Nephron progenitor cell (in vitro differentiated cells): ENCODE measurements around the gene COL5A1.

ENCODE experiments used
- DNase-seq: peaks from one replicate; pipeline ENCODE4 v3.0.0; 2021
- H3K27ac Mint-ChIP-seq: 2 replicates; pipeline ENCODE4 v1.8.0; 2021; ENCODE audit warnings: mild to moderate bottlenecking, moderate library complexity, mixed read lengths
- H3K27me3 Mint-ChIP-seq: 2 replicates; pipeline ENCODE4 v1.8.0; 2021; ENCODE audit warnings: mild to moderate bottlenecking, low read depth, mixed read lengths; ENCODE audit not compliant: poor library complexity
- H3K36me3 Mint-ChIP-seq: 2 replicates; pipeline ENCODE4 v1.8.0; 2021; ENCODE audit warnings: low read depth, mixed read lengths
- H3K4me1 Mint-ChIP-seq: 2 replicates; pipeline ENCODE4 v1.8.0; 2021; ENCODE audit warnings: mixed read lengths
- H3K4me3 Mint-ChIP-seq: 2 replicates; pipeline ENCODE4 v1.8.0; 2021; ENCODE audit warnings: mild to moderate bottlenecking, moderate library complexity, mixed read lengths
- H3K9me3 Mint-ChIP-seq: 2 replicates; pipeline ENCODE4 v1.8.0; 2021; ENCODE audit warnings: mild to moderate bottlenecking, moderate library complexity, mixed read lengths
- TF ChIP-seq, protein P1 (sequence below): fragments of 200-600 bp; sonication (generic); IDR thresholded peaks from 2 replicates; pipeline ENCODE4 v1.5.0; 2021; ENCODE audit warnings: antibody characterized with exemption

Gene COL5A1

GRCh38 chr9:134884492-134884891 lies 242.9 kb downstream of the COL5A1 start:
- no peak overlapping the region for H3K27ac Mint-ChIP-seq
- no peaks in the 10 kb centered on the region for H3K36me3 Mint-ChIP-seq
- H3K9me3 Mint-ChIP-seq = no peaks in the 10 kb centered on the region

DNA sequence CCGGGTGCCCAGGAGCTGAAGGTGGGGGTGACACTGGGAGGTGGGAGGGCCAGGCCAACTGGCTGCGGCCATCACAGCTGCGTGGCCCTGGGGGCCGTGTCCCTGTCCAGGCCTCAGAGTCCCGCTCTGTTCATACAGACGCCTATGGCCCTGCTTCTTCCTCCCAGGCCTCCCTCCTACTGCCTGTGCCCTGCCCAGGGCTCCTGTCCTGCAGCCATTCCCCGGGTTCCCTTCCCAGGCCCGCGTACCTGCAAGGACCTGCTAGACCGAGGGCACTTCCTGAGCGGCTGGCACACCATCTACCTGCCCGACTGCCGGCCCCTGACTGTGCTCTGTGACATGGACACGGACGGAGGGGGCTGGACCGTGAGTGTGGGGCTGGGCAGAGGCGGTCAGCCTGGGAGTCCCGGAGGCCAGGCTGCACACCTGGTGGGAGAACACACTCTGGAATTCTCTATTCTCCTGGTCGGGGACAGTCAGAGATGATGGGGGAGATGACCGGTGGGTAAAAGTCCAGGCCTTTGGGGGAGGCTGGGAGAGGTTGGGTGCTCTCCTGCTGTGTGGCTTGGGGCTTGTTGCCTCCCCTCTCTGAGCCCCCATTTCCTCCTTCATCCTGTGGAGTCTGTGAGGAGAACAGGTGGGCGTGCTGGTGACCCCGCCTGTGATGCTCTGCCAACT lies 243.5 kb downstream of the COL5A1 start:
- no peaks in the 10 kb centered on the region for H3K36me3 Mint-ChIP-seq
- H3K27me3 Mint-ChIP-seq = peaks cover 8% of the 10 kb centered on the region
- no peaks in the 10 kb centered on the region for H3K9me3 Mint-ChIP-seq
- no peak for DNase-seq
- H3K27ac Mint-ChIP-seq = no peak overlapping the region
- TF ChIP-seq, protein P1, sequence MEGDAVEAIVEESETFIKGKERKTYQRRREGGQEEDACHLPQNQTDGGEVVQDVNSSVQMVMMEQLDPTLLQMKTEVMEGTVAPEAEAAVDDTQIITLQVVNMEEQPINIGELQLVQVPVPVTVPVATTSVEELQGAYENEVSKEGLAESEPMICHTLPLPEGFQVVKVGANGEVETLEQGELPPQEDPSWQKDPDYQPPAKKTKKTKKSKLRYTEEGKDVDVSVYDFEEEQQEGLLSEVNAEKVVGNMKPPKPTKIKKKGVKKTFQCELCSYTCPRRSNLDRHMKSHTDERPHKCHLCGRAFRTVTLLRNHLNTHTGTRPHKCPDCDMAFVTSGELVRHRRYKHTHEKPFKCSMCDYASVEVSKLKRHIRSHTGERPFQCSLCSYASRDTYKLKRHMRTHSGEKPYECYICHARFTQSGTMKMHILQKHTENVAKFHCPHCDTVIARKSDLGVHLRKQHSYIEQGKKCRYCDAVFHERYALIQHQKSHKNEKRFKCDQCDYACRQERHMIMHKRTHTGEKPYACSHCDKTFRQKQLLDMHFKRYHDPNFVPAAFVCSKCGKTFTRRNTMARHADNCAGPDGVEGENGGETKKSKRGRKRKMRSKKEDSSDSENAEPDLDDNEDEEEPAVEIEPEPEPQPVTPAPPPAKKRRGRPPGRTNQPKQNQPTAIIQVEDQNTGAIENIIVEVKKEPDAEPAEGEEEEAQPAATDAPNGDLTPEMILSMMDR = no peak
- peaks cover 7% of the 10 kb centered on the region for H3K4me1 Mint-ChIP-seq
- H3K4me3 Mint-ChIP-seq = no peak overlapping the region

More at GRCh38 chr9:134884492-134884891, 242.9 kb downstream of the COL5A1 start:
- H3K4me3 Mint-ChIP-seq = no peak overlapping the region
- TF ChIP-seq, protein P1 = no peak
- H3K4me1 Mint-ChIP-seq = peaks cover 8% of the 10 kb centered on the region
- DNase-seq = no peak
- H3K27me3 Mint-ChIP-seq = peaks cover 8% of the 10 kb centered on the region

GRCh38 chr9:134885679-134886412 lies 244.2 kb downstream of the COL5A1 start:
- H3K4me1 Mint-ChIP-seq = peaks cover 6% of the 10 kb centered on the region
- TF ChIP-seq, protein P1 = no peak
- no peaks in the 10 kb centered on the region for H3K36me3 Mint-ChIP-seq
- no peak overlapping the region for H3K27ac Mint-ChIP-seq
- peaks cover 8% of the 10 kb centered on the region for H3K27me3 Mint-ChIP-seq
- no peaks in the 10 kb centered on the region for H3K9me3 Mint-ChIP-seq
- no peak overlapping the region for H3K4me3 Mint-ChIP-seq
- DNase-seq = no peak

- Mint-ChIP-seq H3K27ac (no peak overlapping the region), H3K4me3 (no peak overlapping the region)
- DNase-seq = no peak
Observed at GRCh38 chr9:134886413-134886913, 244.9 kb downstream of the COL5A1 start.

GRCh38 chr9:134887219-134887618 lies 245.6 kb downstream of the COL5A1 start:
- H3K4me3 Mint-ChIP-seq = no peak overlapping the region
- no peak overlapping the region for H3K27ac Mint-ChIP-seq
- H3K36me3 Mint-ChIP-seq = no peaks in the 10 kb centered on the region
- DNase-seq = no peak
- H3K9me3 Mint-ChIP-seq = no peaks in the 10 kb centered on the region
- peaks cover 6% of the 10 kb centered on the region for H3K27me3 Mint-ChIP-seq
- H3K4me1 Mint-ChIP-seq = peaks cover 20% of the 10 kb centered on the region
- TF ChIP-seq, protein P1 = no peak

More at GRCh38 chr9:134886413-134886913, 244.9 kb downstream of the COL5A1 start:
- H3K36me3 Mint-ChIP-seq = no peaks in the 10 kb centered on the region
- peaks cover 12% of the 10 kb centered on the region for H3K4me1 Mint-ChIP-seq
- no peaks in the 10 kb centered on the region for H3K9me3 Mint-ChIP-seq
- peaks cover 8% of the 10 kb centered on the region for H3K27me3 Mint-ChIP-seq
- TF ChIP-seq, protein P1 = no peak
